GM21381 (cell line): ENCODE data around the gene AHSA1.
A peak's percentile ranks its signal among the peaks of the same experiment; 100 is the strongest.
"Not testable (repeated sequence)": the region's sequence is repeated elsewhere in the genome, so short reads cannot be mapped to it uniquely, and the experiment has no call there.

ENCODE experiments used
- ATAC-seq: cut with Tn5 transposase; IDR thresholded peaks from one replicate; pipeline ENCODE4 v1.9.1; 2021; ENCODE audit warnings: mild to moderate bottlenecking, moderate library complexity; ENCODE audit not compliant: unreplicated experiment

AHSA1 gene

DNA sequence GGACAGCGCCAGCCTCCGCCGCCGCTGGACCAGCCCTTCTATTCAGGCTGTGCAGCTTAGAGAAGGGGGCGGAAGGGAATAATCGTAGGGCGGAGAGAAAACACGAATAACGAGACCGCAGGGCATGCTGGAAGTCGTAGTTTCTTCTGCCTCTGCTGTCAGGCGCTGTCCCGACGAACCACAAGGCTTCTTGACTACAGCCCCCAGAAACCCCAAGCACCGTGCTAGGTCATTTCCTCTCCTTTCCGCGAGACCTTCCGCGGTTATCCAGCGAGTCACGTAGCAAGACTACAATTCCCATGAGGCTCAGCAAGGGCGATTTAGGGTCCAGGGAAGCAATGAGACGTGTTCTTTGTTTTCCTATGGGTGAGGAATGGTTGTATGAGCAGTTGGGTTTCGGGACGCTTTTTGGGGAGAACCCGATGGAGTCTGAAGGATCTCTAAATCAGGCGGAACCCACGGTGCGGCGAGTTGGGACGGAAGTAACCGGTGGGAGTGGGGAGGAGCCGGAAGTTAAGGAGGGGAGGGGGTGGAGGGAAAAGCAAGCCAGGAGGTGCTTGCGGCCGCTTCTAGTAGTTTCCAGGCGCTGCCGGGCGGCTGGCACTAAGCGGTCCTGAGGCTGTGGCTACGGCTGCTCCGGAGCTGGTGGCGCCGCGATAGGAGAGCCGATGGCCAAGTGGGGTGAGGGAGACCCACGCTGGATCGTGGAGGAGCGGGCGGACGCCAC is at the start of gene AHSA1, which contains the start of gene VIPAS39:
Gene AHSA1, plus strand, starts transcription at position 572 of the 727 bp plus-strand sequence. Its CDS starts 97 bp downstream, at position 669.
Gene VIPAS39, minus strand, starts transcription at position 80 of the 727 bp plus-strand sequence. CDS start 3,499 bp downstream, outside the sequence.
- ATAC-seq: peak; percentile 86

DNA sequence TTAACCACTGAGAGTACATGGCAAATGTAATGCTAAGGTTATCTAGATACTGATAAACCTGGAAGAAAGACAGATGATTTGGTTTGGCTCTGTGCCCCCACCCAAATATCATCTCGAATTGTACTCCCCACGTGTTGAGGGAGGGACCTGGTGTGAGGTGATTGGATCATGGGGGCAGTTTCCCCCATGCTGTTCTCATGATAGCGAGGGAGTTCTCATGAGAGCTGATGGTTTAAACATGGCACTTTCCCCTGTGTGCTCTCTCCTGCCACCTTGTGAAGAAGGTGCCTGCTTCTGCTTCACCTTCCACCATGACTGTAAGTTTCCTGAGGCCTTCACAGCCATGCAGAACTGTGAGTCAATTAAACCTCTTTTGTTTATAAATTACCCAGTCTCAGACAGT is 48.8 kb upstream of the AHSA1 start:
- ATAC-seq: no peak

GRCh38 chr14:77415403-77416030 is 42.4 kb upstream of the AHSA1 start:
- not testable (repeated sequence) for ATAC-seq

- ATAC-seq: not testable (repeated sequence)
Measured at GRCh38 chr14:77416098-77416497, 41.8 kb upstream of the AHSA1 start.

GRCh38 chr14:77416836-77417235 is 41.1 kb upstream of the AHSA1 start:
- no peak for ATAC-seq

- ATAC-seq: no peak
Measured at GRCh38 chr14:77421201-77421600, 36.7 kb upstream of the AHSA1 start.

- ATAC-seq: no peak
Measured at GRCh38 chr14:77423423-77423822, 34.5 kb upstream of the AHSA1 start, which contains the start of gene NOXRED1. NOXRED1 (minus strand) TSS chr14:77423523; CDS start chr14:77422889, 634 bp downstream.

- no peak for ATAC-seq
Measured at GRCh38 chr14:77424862-77425261, 33.0 kb upstream of the AHSA1 start.

DNA sequence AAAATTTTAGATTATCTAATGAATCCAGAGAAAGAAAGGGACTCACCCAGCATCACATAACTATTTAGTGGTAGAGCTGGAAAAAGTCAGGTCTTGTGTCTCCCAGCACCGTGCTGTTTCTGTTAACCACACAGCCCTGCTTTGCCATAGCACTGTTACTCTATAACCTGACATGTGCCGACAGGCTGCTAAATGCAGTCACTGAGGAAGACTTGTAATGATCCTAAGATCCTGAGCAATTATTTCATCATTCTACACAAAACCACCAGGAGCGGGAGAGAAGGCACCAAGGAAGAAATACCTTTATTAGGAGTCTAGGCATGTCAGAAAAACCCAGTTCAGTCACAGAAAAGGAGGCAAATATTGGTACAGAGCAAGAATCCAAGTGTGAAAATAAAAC is 31.5 kb upstream of the AHSA1 start:
- ATAC-seq: no peak

DNA sequence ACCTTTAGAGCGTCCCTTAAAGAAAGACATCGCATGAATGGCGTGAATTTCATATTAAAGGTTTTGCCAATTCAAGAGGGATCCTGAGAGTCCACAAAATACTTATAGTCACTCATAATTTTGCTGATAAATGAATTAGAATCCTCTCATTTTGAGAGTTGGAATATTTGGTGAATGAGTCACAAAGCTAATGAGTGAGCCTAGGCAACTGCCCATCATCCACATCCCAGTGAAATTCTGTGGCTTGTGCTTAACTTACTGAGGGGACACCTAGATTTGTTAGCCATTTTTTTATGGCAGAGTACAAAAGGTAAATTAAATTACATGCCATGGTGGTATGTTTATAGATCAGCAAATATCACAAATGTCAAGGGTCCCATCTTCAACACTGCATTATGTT is 21.9 kb upstream of the AHSA1 start:
- no peak for ATAC-seq

GRCh38 chr14:77438596-77438995 is 19.3 kb upstream of the AHSA1 start:
- ATAC-seq: no peak

GRCh38 chr14:77439861-77440260 is 18.0 kb upstream of the AHSA1 start:
- no peak for ATAC-seq

DNA sequence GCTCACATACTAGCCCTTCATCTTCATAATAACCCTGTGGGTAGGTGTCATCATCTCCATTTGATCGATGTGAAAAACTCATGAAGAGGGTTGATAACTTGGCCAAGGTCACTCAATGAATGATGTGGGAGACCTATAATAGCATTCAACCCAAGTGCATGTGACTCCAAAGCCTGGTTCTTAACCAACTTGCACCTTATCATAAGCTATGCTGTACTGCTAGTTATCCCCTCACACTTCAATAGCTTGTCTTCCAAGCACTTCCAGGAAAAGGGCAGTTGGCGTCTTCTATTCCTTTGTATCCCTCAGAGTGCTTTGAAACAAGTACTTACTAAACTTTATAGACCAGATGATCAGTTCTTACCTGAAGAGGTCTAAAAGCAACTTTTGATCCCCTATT is 15.7 kb upstream of the AHSA1 start:
- no peak for ATAC-seq

- ATAC-seq: no peak
Measured at GRCh38 chr14:77455966-77456640, 1.8 kb upstream of the AHSA1 start.

GRCh38 chr14:77457115-77457521 is 775 bp upstream of the AHSA1 start:
- ATAC-seq: no peak

- peak; percentile 14 for ATAC-seq
Measured at GRCh38 chr14:77458249-77458950, 507 bp downstream of the AHSA1 start.

- no peak for ATAC-seq
Measured at GRCh38 chr14:77459072-77459723, 1.3 kb downstream of the AHSA1 start.

GRCh38 chr14:77467801-77468200 is 9.9 kb downstream of the AHSA1 start:
- no peak for ATAC-seq

DNA sequence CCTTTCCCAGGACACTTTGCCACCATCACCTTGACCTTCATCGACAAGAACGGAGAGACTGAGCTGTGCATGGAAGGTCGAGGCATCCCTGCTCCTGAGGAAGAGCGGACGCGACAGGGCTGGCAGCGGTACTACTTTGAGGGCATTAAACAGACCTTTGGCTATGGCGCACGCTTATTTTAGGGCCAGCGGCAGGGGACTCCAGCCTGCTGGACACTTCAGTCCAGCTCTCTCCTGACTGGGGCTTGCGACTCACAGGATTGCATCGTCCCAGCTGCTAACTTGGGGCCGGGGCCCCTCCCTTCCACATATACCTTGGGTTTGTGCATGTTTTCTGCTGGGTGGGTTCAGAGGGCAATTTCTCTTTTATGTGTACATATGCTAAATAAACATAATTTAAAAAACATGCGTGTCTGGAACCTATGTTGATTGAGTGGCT is 11.2 kb downstream of the AHSA1 start:
- no peak for ATAC-seq

GRCh38 chr14:77469539-77469938 is 11.6 kb downstream of the AHSA1 start:
- ATAC-seq: no peak
